H7 (cell line): ENCODE results near the gene RPL13. TPM values are rescaled to one million over a fixed set of nuclear protein-coding genes. Genes with fewer than 3 reads are reported as not detected.

Experiments used
- DNase-seq: peaks from one replicate; pipeline ENCODE4 v3.0.0; 2012
- H3K27me3 ChIP-seq: 2 replicates; pipeline ENCODE4 v1.6.0; 2011; ENCODE audit warnings: mild to moderate bottlenecking, low read length; ENCODE audit not compliant: control insufficient read depth, insufficient read depth
- H3K36me3 ChIP-seq: replicated peaks from 2 replicates; pipeline ENCODE4 v1.5.1; 2011; ENCODE audit warnings: low read length; ENCODE audit not compliant: control insufficient read depth, insufficient read depth
- H3K4me3 ChIP-seq: 2 replicates; pipeline ENCODE4 v1.5.1; 2011; ENCODE audit warnings: low read depth, mild to moderate bottlenecking, control low read depth, low read length, moderate library complexity; ENCODE audit not compliant: insufficient read depth
- total RNA-seq: library from RNA; depleted of rRNA; stranded (reverse); fragments of >200 nt; shearing (Covaris generic); gene quantifications from 2 replicates; pipeline ENCODE4 v1.2.3, GENCODE V29; 2014

Gene RPL13
- total RNA-seq, 1 experiment from 2014 or later, result 6,334 TPM

DNA sequence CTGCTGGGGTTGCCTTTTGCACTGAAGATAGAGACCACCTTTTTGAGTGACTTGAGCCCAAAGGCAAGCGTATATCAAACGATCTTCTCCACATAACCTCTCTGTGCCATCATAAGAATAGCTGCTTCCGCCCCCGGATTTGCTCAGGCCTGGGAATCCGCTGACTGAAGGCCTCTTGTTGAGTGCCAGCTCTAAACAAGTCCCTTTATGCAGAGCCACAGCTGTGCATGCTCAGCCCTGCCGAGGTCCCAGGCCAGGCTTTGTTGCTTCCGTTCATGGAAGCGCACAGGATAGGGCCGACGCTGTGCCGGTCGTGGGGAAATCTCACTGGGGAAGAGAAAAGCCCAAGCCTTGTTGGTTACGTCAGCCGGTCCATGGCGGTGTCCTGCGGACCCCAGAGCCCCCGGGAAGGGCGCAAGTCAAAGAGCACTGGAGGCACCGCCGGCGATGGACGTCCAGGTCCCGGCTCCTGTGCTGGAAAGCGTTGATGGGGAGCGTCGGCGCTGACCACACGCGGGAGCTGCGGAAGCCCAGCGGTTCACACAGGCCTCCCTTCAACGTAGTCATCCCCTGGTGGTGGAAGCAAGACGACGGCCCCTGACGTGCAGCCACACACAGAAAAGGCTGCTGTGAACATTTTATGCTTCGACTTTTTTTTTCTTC is 23.5 kb upstream of the RPL13 start:
- H3K36me3 ChIP-seq, result peaks cover 32% of the 10 kb centered on the region
- H3K27me3 ChIP-seq, result no peaks in the 10 kb centered on the region
- H3K4me3 ChIP-seq, result no peak overlapping the region
- peak; percentile 62 for DNase-seq

GRCh38 chr16:89537549-89537925 is 22.9 kb upstream of the RPL13 start:
- no peak for DNase-seq
- H3K27me3 ChIP-seq, result no peaks in the 10 kb centered on the region
- H3K4me3 ChIP-seq, result no peak overlapping the region
- H3K36me3 ChIP-seq, result peaks cover 30% of the 10 kb centered on the region

DNA sequence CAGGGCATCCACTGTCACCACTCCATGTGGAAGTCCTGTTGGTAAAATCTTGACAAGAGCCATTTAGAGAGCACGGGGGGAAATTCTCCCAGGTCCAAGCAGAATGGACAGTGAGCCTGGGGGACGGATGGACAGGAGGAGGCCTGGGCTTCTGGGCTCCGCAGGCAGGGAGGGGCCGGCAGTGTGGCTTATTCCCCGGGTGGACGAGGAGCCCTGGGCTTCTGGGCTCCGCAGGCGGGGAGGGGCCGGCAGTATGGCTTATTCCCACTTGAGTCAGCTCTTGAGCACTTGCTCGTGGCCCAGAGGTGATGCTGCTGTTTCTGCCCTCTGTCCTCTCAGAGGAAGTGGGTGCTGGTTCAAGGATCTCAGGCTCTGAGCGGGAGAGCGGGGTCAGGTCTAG is 22.2 kb upstream of the RPL13 start:
- no peaks in the 10 kb centered on the region for H3K27me3 ChIP-seq
- peak; percentile 62 for DNase-seq
- H3K36me3 ChIP-seq, result peaks cover 30% of the 10 kb centered on the region
- H3K4me3 ChIP-seq, result no peak overlapping the region

- no peak overlapping the region for H3K4me3 ChIP-seq
- no peaks in the 10 kb centered on the region for H3K27me3 ChIP-seq
- peaks cover 21% of the 10 kb centered on the region for H3K36me3 ChIP-seq
- DNase-seq, result no peak
These were observed 19.9 kb upstream of the RPL13 start for GRCh38 chr16:89540557-89540956.

DNA sequence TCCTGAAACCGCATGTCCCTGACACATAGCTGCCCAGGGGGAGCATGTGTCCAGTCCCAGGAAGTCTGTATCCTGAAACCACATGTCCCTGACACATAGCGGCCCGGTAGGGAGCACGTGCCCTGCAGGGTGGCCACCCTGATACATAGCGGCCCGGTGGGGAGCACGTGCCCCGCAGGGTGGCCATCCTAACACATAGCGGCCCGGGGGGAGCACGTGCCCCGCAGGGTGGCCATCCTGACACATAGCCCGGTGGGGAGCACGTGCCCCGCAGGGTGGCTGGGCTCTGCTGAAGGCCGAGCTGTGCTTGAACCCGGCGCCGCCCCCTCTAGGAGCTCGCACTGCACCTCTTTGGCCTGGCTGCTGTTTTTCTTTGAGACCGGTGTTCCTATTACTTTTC is 18.7 kb upstream of the RPL13 start:
- Histone ChIP-seq H3K36me3 (peaks cover 25% of the 10 kb centered on the region), H3K4me3 (no peak overlapping the region), H3K27me3 (no peaks in the 10 kb centered on the region)
- no peak for DNase-seq

- Histone ChIP-seq H3K27me3 (no peaks in the 10 kb centered on the region), H3K4me3 (no peak overlapping the region), H3K36me3 (peaks cover 25% of the 10 kb centered on the region)
- no peak for DNase-seq
These were observed 16.4 kb upstream of the RPL13 start for GRCh38 chr16:89544113-89544512.

DNA sequence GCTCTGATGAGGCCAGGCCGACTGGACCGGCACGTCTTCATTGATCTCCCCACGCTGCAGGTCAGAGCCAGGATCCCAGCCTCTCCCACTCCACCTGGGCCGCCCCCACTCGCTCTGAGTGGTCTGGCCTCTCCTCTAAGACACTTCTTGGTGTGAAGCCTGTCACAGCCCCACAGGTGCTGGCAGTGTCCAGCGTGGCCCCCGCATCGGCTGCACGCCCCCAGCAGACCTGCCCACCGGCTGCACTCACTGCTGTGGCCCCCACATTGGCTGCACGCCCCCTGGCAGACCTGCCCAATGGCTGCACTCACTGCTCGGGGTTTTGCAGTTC is 15.8 kb upstream of the RPL13 start:
- no peak overlapping the region for H3K4me3 ChIP-seq
- peaks cover 30% of the 10 kb centered on the region for H3K36me3 ChIP-seq
- no peaks in the 10 kb centered on the region for H3K27me3 ChIP-seq
- DNase-seq, result no peak

DNA sequence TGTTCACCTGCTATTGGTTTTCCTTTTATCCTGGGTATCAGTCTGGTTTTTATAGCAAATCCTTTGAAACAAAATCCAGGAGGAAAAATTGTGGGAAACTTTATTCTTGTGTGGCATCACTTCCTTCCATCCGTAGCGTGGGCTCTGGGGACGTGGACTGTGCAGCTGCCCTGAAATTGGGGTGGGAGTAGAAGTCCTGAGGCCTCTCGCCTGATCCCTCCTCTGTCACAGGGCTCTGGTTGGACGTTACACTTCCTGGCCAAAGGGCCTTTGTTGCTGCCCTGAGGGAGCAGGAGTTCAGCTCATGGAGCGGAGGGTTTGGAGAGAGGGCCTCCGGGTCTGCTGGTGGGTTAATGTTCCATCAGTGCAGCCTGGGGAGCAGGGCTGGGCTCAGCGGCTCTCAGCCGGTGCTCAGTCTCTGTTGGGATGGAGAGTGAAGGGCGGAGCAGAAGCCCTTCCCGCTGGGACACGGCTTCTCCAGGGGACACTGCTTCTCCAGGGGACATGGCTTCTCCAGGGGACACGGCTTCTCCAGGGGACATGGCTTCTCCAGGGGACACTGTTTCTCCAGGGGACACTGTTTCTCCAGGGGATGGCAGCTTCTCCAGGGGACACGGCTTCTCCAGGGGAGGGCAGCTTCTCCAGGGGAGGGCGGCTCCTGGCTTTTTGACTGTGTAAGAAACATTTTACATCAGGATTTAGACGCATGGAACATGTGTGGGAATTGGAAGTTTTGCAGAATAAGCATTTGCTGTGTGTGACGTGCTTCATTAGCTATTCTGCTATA is 15.2 kb upstream of the RPL13 start:
- H3K4me3 ChIP-seq, result no peak overlapping the region
- H3K27me3 ChIP-seq, result no peaks in the 10 kb centered on the region
- no peak for DNase-seq
- peaks cover 30% of the 10 kb centered on the region for H3K36me3 ChIP-seq

- no peak for DNase-seq
- no peak overlapping the region for H3K4me3 ChIP-seq
- H3K36me3 ChIP-seq, result peaks cover 32% of the 10 kb centered on the region
- H3K27me3 ChIP-seq, result no peaks in the 10 kb centered on the region
These were observed 14.5 kb upstream of the RPL13 start for GRCh38 chr16:89545831-89546574.

DNA sequence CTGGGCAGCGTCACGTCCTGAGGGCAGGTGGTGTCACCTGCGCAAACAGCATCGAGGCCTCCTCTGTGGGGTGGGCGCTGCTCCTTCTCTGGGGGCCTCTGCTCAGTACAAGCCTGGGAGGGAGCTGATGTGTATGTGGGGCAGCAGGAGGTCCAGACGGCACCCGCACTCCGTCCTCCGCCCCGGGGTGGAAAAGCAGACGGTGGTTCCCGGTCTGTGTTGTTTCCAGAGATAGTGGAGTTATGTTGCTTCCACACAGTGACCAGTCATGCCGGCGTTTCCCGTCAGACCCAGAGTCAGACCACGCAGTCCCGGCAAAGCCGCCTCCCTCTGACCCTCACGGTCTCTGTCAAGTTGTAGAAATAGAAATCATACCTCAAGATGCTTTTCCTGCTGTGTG is 13.7 kb upstream of the RPL13 start:
- no peak for DNase-seq
- Histone ChIP-seq H3K4me3 (no peak overlapping the region), H3K27me3 (no peaks in the 10 kb centered on the region), H3K36me3 (peaks cover 36% of the 10 kb centered on the region)

DNA sequence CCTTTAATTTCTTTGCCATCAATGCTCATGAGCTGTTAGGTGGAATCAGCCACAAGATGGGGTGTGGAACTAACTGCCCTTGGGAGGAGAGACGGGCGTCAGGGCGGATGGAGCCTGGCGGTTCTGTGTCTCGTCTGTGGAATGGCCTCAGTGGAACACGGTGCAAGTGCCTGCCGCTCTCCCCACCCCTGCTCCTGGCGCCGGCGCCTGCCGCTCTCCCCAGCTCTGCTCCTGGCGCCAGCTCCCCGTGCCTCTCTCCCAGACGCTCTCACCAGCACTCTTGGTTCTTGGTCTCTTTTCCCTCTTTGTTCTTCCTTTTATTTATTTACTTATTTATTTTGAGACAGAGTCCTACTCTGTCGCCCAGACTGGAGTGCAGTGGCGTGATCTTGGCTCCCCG is 13.2 kb upstream of the RPL13 start:
- no peak for DNase-seq
- Histone ChIP-seq H3K4me3 (no peak overlapping the region), H3K36me3 (peaks cover 36% of the 10 kb centered on the region)

GRCh38 chr16:89547860-89548259 is 12.6 kb upstream of the RPL13 start:
- Histone ChIP-seq H3K27me3 (no peaks in the 10 kb centered on the region), H3K4me3 (no peak overlapping the region), H3K36me3 (peaks cover 40% of the 10 kb centered on the region)
- DNase-seq, result no peak

More for the DNA sequence above, 13.2 kb upstream of the RPL13 start:
- H3K27me3 ChIP-seq, result no peaks in the 10 kb centered on the region

- Histone ChIP-seq H3K27me3 (no peaks in the 10 kb centered on the region), H3K36me3 (peaks cover 43% of the 10 kb centered on the region), H3K4me3 (no peak overlapping the region)
- peak; percentile 70 for DNase-seq
These were observed 12.0 kb upstream of the RPL13 start for GRCh38 chr16:89548344-89549006.

DNA sequence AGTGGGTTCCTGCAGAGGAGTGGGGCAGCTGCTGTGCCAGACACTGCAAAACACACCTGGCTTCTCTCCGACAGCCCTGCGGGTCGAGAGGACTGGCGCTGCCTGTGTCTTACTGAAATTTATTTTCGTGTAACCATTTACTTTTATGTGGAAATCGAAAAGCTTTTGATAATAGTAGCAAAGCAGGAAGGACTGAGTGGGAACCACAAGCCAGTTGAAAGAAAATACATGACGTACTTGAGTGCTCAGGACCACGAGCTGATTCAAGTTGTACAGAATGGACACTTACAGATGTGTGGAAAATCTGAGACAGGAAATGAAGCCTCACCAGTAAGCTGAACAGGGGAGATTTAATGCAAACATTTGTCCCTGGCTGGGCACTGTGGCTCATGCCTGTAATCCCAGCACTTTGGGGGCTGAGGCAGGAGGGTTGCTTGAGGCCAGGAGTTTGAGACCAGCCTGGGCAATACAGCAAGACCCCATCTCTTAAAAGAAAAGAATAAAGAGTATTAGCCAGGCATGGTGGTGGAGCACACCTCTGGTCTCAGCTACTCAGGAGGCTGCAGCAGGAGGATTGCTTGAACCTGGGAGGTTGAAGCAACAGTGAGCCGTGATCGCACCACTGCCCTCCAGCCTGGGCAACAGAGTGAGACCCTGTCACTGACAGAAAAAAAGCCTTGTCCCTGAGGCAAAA is 11.3 kb upstream of the RPL13 start:
- DNase-seq, result no peak
- Histone ChIP-seq H3K36me3 (peaks cover 44% of the 10 kb centered on the region), H3K4me3 (no peak overlapping the region), H3K27me3 (no peaks in the 10 kb centered on the region)
